Karpas-422 (cell line): ENCODE data around the gene CA5B. TPM values are rescaled to one million over a fixed set of nuclear protein-coding genes. Genes with fewer than 3 reads are reported as not detected.

Experiments used
- DNase-seq: peaks from one replicate; pipeline ENCODE4 v3.0.0-alpha.2; 2015
- H2AFZ ChIP-seq: fragments of 200-600 bp; sonication (generic); 2 replicates; pipeline ENCODE4 v1.6.1; 2014; ENCODE audit warnings: antibody characterized with exemption, low read length, mixed read lengths
- H3K27ac ChIP-seq: fragments of 200-600 bp; sonication (generic); 2 replicates; pipeline ENCODE4 v1.5.1; 2014; ENCODE audit warnings: mild to moderate bottlenecking, low read length, moderate library complexity
- H3K27me3 ChIP-seq: fragments of 200-600 bp; sonication (generic); 2 replicates; pipeline ENCODE4 v1.6.1; 2014; ENCODE audit warnings: low read length, mixed read lengths
- H3K36me3 ChIP-seq: fragments of 200-600 bp; sonication (generic); 2 replicates; pipeline ENCODE4 v1.6.1; 2014; ENCODE audit warnings: low read length, mixed read lengths; ENCODE audit not compliant: insufficient read depth
- H3K4me1 ChIP-seq: fragments of 200-600 bp; sonication (generic); 2 replicates; pipeline ENCODE4 v1.6.1; 2014; ENCODE audit warnings: mild to moderate bottlenecking, low read length, mixed read lengths
- H3K4me2 ChIP-seq: fragments of 200-600 bp; sonication (generic); 2 replicates; pipeline ENCODE4 v1.6.1; 2014; ENCODE audit warnings: low read length, low read depth, mild to moderate bottlenecking; ENCODE audit not compliant: poor library complexity, severe bottlenecking
- H3K4me3 ChIP-seq: fragments of 200-600 bp; sonication (generic); 2 replicates; pipeline ENCODE4 v1.5.1; 2014; ENCODE audit warnings: mild to moderate bottlenecking, antibody characterized with exemption, low read length, mixed read lengths
- H3K79me2 ChIP-seq: fragments of 200-600 bp; sonication (generic); 2 replicates; pipeline ENCODE4 v1.6.1; 2014; ENCODE audit warnings: mild to moderate bottlenecking, low read length, mixed read lengths
- H3K9ac ChIP-seq: fragments of 200-600 bp; sonication (generic); 2 replicates; pipeline ENCODE4 v1.6.0; 2014; ENCODE audit warnings: low read length
- H3K9me2 ChIP-seq: fragments of 200-600 bp; sonication (generic), shearing (Covaris generic); replicated peaks from 2 replicates; pipeline ENCODE4 v1.6.0; 2014; ENCODE audit warnings: mild to moderate bottlenecking, low read length, moderate library complexity; ENCODE audit not compliant: insufficient read depth
- H3K9me3 ChIP-seq: fragments of 300-700, 200-600 bp; sonication (generic); 2 replicates; pipeline ENCODE4 v1.6.1; 2014; ENCODE audit warnings: low read length, mixed read lengths
- H4K20me1 ChIP-seq: fragments of 200-600 bp; sonication (generic); 2 replicates; pipeline ENCODE4 v1.6.1; 2014; ENCODE audit warnings: mild to moderate bottlenecking, antibody characterized with exemption, low read length, low read depth; ENCODE audit not compliant: insufficient read depth
- total RNA-seq: library from RNA; depleted of rRNA; stranded (reverse); fragments of >200 nt; shearing (Covaris generic); gene quantifications from 2 replicates; pipeline ENCODE4 v1.2.3, GENCODE V29; 2014; ENCODE audit warnings: low replicate concordance

Gene CA5B
- total RNA-seq, 1 experiment from 2014 or later = 14.1 TPM

- no peaks in the 10 kb centered on the region for H3K79me2 ChIP-seq
- peak; percentile 44 for DNase-seq
- H3K4me2 ChIP-seq = no peak overlapping the region
- H2AFZ ChIP-seq = no peak overlapping the region
- peaks cover 26% of the 10 kb centered on the region for H3K4me1 ChIP-seq
- H3K9me3 ChIP-seq = no peaks in the 10 kb centered on the region
- H3K27me3 ChIP-seq = no peaks in the 10 kb centered on the region
- no peak overlapping the region for H3K4me3 ChIP-seq
- no peak overlapping the region for H3K27ac ChIP-seq
- peaks cover 6% of the 10 kb centered on the region; the same call in 1 of the 2 replicates for H3K36me3 ChIP-seq
- H3K9ac ChIP-seq = no peak overlapping the region
- no peaks in the 10 kb centered on the region for H4K20me1 ChIP-seq
- H3K9me2 ChIP-seq = no peaks in the 10 kb centered on the region
These were observed 47.2 kb downstream of the CA5B start for GRCh38 chrX:15785176-15785750.

- H3K27me3 ChIP-seq = no peaks in the 10 kb centered on the region
- H3K9me3 ChIP-seq = no peaks in the 10 kb centered on the region
- peaks cover 6% of the 10 kb centered on the region; the same call in 1 of the 2 replicates for H3K36me3 ChIP-seq
- no peak overlapping the region for H3K4me3 ChIP-seq
- H3K4me2 ChIP-seq = no peak overlapping the region
- peaks cover 10% of the 10 kb centered on the region for H3K79me2 ChIP-seq
- H3K27ac ChIP-seq = no peak overlapping the region
- no peaks in the 10 kb centered on the region for H3K9me2 ChIP-seq
- H3K4me1 ChIP-seq = peaks cover 28% of the 10 kb centered on the region
- no peak overlapping the region for H2AFZ ChIP-seq
- no peak for DNase-seq
- H3K9ac ChIP-seq = no peak overlapping the region
- no peaks in the 10 kb centered on the region for H4K20me1 ChIP-seq
These were observed 48.8 kb downstream of the CA5B start for GRCh38 chrX:15786915-15787314.

- H3K79me2 ChIP-seq = peaks cover 42% of the 10 kb centered on the region
- DNase-seq = peak; percentile 98
- H3K36me3 ChIP-seq = peaks cover 10% of the 10 kb centered on the region; the same call in 1 of the 2 replicates
- peak within 1 kb of the TSS; percentile 73 for H3K4me2 ChIP-seq
- H3K9me3 ChIP-seq = no peaks in the 10 kb centered on the region
- H3K27me3 ChIP-seq = no peaks in the 10 kb centered on the region
- H3K27ac ChIP-seq = peak within 1 kb of the TSS; percentile 87
- peaks cover 29% of the 10 kb centered on the region for H3K4me1 ChIP-seq
- peak within 1 kb of the TSS; percentile 75 for H3K9ac ChIP-seq
- peak within 1 kb of the TSS; percentile 90 for H3K4me3 ChIP-seq
- H2AFZ ChIP-seq = peak within 1 kb of the TSS; percentile 76
- H3K9me2 ChIP-seq = no peaks in the 10 kb centered on the region
- no peaks in the 10 kb centered on the region for H4K20me1 ChIP-seq
These were observed 52.1 kb downstream of the CA5B start, which contains the start of gene ZRSR2 for GRCh38 chrX:15789979-15790768. ZRSR2 (plus strand) TSS chrX:15790484; CDS start chrX:15790496, 12 bp downstream.

DNA sequence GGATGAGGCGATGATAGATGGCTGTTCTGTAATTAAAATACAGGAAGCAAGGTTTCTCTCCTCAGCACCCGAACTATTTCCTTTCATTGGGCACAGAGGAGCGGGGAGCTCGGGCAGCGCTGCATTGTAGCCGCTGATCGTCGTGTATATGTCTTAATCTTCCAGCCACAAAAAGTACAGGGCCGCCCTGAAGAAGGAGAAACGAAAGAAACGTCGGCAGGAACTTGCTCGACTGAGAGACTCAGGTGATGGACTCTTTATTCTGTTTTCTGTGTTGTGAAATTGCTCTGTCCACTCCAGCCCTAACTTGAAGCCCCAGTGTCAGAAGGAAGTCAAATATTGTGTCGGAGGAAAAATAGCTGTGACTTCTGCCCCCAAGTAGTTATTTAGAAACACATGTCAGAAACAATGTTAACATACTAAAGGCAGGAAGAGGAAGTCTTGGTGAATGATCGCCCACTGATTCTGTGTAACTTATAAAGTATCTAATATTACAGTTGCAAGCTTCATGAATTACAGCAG is 52.8 kb downstream of the CA5B start:
- peak overlapping the region; percentile 87 for H3K27ac ChIP-seq
- peak overlapping the region; percentile 90 for H3K4me3 ChIP-seq
- peak overlapping the region; percentile 73 for H3K4me2 ChIP-seq
- H2AFZ ChIP-seq = peak overlapping the region; percentile 76
- peaks cover 25% of the 10 kb centered on the region for H3K4me1 ChIP-seq
- H4K20me1 ChIP-seq = no peaks in the 10 kb centered on the region
- no peaks in the 10 kb centered on the region for H3K9me2 ChIP-seq
- peaks cover 11% of the 10 kb centered on the region; the same call in 1 of the 2 replicates for H3K36me3 ChIP-seq
- DNase-seq = no peak
- H3K79me2 ChIP-seq = peaks cover 49% of the 10 kb centered on the region
- H3K9ac ChIP-seq = peak overlapping the region; percentile 75
- H3K9me3 ChIP-seq = no peaks in the 10 kb centered on the region
- no peaks in the 10 kb centered on the region for H3K27me3 ChIP-seq

DNA sequence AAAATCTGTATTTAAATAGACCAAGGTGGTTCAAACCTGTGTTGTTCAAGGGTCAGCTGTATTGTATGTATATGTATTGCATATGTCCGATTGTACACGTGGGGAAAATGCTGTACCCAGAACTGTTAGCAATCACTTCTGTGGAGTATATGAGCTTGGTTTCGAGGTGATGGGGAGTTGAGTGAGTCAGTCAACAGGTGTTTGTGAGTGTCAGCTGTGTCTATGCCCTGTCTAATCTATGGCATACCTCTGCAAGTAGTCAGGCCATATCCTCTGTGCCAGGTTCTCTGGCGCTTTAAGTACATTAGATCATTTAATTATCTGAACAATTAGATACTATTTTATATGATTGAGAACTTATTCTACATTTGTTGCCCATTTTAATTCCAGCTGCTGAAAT is 59.6 kb downstream of the CA5B start:
- Histone ChIP-seq H4K20me1 (no peaks in the 10 kb centered on the region), H3K79me2 (peaks cover 81% of the 10 kb centered on the region), H2AFZ (no peak overlapping the region), H3K9me3 (no peaks in the 10 kb centered on the region), H3K4me2 (no peak overlapping the region), H3K9ac (no peak overlapping the region), H3K27ac (no peak overlapping the region), H3K27me3 (no peaks in the 10 kb centered on the region), H3K9me2 (no peaks in the 10 kb centered on the region), H3K36me3 (peaks cover 30% of the 10 kb centered on the region), H3K4me1 (peaks cover 5% of the 10 kb centered on the region), H3K4me3 (no peak overlapping the region)
- no peak for DNase-seq

- no peak for DNase-seq
- H3K79me2 ChIP-seq = peaks cover 33% of the 10 kb centered on the region
- no peak overlapping the region for H3K4me2 ChIP-seq
- H3K27me3 ChIP-seq = no peaks in the 10 kb centered on the region
- H3K27ac ChIP-seq = no peak overlapping the region
- H4K20me1 ChIP-seq = no peaks in the 10 kb centered on the region
- no peaks in the 10 kb centered on the region for H3K4me1 ChIP-seq
- no peaks in the 10 kb centered on the region for H3K9me2 ChIP-seq
- H3K36me3 ChIP-seq = peaks cover 50% of the 10 kb centered on the region
- no peaks in the 10 kb centered on the region for H3K9me3 ChIP-seq
- H3K9ac ChIP-seq = no peak overlapping the region
- no peak overlapping the region for H2AFZ ChIP-seq
- no peak overlapping the region for H3K4me3 ChIP-seq
These were observed 66.5 kb downstream of the CA5B start for GRCh38 chrX:15804563-15804962.

DNA sequence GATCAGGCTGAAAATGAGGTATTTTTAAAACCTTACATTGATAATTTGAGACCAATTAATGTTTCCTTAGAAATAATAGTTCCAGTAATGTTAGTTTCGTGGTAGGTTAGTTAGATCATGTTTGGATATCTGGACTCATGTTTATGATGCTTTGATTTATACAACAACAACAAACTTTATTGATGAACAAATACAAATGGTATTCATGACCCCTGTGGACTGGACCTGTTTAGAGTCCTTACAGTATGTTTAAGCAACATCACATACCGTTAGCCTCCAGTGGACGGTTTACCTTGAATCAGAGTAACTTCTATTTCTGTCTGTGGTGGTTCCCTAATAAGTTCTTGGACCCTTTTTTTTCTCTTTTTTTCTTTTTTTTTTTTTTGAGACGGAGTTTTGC is 70.2 kb downstream of the CA5B start:
- Histone ChIP-seq H3K27ac (no peak overlapping the region), H3K4me1 (no peaks in the 10 kb centered on the region), H4K20me1 (no peaks in the 10 kb centered on the region), H3K4me2 (no peak overlapping the region), H3K9ac (no peak overlapping the region), H3K9me2 (no peaks in the 10 kb centered on the region), H3K4me3 (no peak overlapping the region), H3K27me3 (no peaks in the 10 kb centered on the region), H3K36me3 (peaks cover 60% of the 10 kb centered on the region), H3K9me3 (no peaks in the 10 kb centered on the region), H2AFZ (no peak overlapping the region), H3K79me2 (peaks cover 15% of the 10 kb centered on the region; the same call in 1 of the 2 replicates)
- no peak for DNase-seq

GRCh38 chrX:15812192-15812938 is 74.3 kb downstream of the CA5B start:
- Histone ChIP-seq H3K4me1 (no peaks in the 10 kb centered on the region), H3K4me3 (no peak overlapping the region), H3K9me2 (no peaks in the 10 kb centered on the region), H3K9ac (no peak overlapping the region), H3K36me3 (peaks cover 55% of the 10 kb centered on the region; the same call in 1 of the 2 replicates), H4K20me1 (no peaks in the 10 kb centered on the region), H2AFZ (no peak overlapping the region), H3K79me2 (no peaks in the 10 kb centered on the region), H3K4me2 (no peak overlapping the region), H3K27ac (no peak overlapping the region), H3K27me3 (no peaks in the 10 kb centered on the region), H3K9me3 (no peaks in the 10 kb centered on the region)
- no peak for DNase-seq
